ENCODE measurements around the gene PDE7B. TPM values are rescaled to one million over a fixed set of nuclear protein-coding genes. Genes with fewer than 3 reads are reported as not detected.

PDE7B gene
- total and polyA plus RNA-seq, 4 donors: 0.75 to 5.2 (median 1.3) TPM

- TF ChIP-seq REST (IDR thresholded peaks at IDR 0.05) (no peak), HNF4G (IDR thresholded peaks at IDR 0.05) (no peak), NR2F2 (IDR thresholded peaks at IDR 0.05) (no peak), EGR1 (IDR thresholded peaks at IDR 0.05; ENCODE audit: low read depth in 2 of 2) (no peak)
These were observed 58.4 kb downstream of the PDE7B start (continued) for GRCh38 chr6:135909737-135910387.

GRCh38 chr6:135910790-135911618 lies 59.5 kb downstream of the PDE7B start:
- no peak for TF ChIP-seq HNF4G (IDR thresholded peaks at IDR 0.05)
- Histone ChIP-seq H3K27me3 (ENCODE audit: control insufficient read depth in 4 of 4, insufficient read depth in 4 of 4, low read length in 3 of 4) (no peaks in the 10 kb centered on the region), H3K4me1 (ENCODE audit: control insufficient read depth in 4 of 4, insufficient read depth in 4 of 4, low read length in 3 of 4) (peaks cover 0 to 3% (median 0%) of the 10 kb centered on the region in 4 donors), H3K27ac (ENCODE audit: low read depth in 1 of 2, low read length in 2 of 2) (no peak overlapping the region), H3K36me3 (ENCODE audit: control insufficient read depth in 4 of 4, insufficient read depth in 3 of 4, low read depth in 1 of 4, low read length in 3 of 4) (no peaks in the 10 kb centered on the region), H3K4me3 (ENCODE audit: low read depth in 1 of 3, low read length in 3 of 3) (no peak overlapping the region), H3K9ac (ENCODE audit: low read depth in 1 of 2, low read length in 2 of 2) (no peak overlapping the region), H3K9me3 (ENCODE audit: control insufficient read depth in 4 of 4, low read length in 3 of 4) (no peaks in the 10 kb centered on the region)
- no peak for DNase-seq (ENCODE audit: low spot score)
- WGBS: 75% methylated on average over 2 of the region's 2 CpGs

- no peak overlapping the region for H3K4me3 ChIP-seq (ENCODE audit: low read depth in 1 of 3, low read length in 3 of 3)
- H3K9ac ChIP-seq (ENCODE audit: low read depth in 1 of 2, low read length in 2 of 2): no peak overlapping the region
- peaks cover 0 to 3% (median 0%) of the 10 kb centered on the region in 4 donors for H3K4me1 ChIP-seq (ENCODE audit: control insufficient read depth in 4 of 4, insufficient read depth in 4 of 4, low read length in 3 of 4)
- H3K9me3 ChIP-seq (ENCODE audit: control insufficient read depth in 4 of 4, low read length in 3 of 4): no peaks in the 10 kb centered on the region
- no peaks in the 10 kb centered on the region for H3K27me3 ChIP-seq (ENCODE audit: control insufficient read depth in 4 of 4, insufficient read depth in 4 of 4, low read length in 3 of 4)
- no peak for DNase-seq (ENCODE audit: low spot score)
- no peak overlapping the region for H3K27ac ChIP-seq (ENCODE audit: low read depth in 1 of 2, low read length in 2 of 2)
- 88% methylated on average over 2 of the region's 2 CpGs for WGBS
- no peaks in the 10 kb centered on the region for H3K36me3 ChIP-seq (ENCODE audit: control insufficient read depth in 4 of 4, insufficient read depth in 3 of 4, low read depth in 1 of 4, low read length in 3 of 4)
- TF ChIP-seq EGR1 (IDR thresholded peaks at IDR 0.05; ENCODE audit: low read depth in 2 of 2) (no peak), FOXA1 (IDR thresholded peaks at IDR 0.05) (no peak), TAF1 (conservative IDR thresholded peaks at IDR 0.05) (no peak), HNF4A (conservative IDR thresholded peaks at IDR 0.05) (no peak), NR2F2 (IDR thresholded peaks at IDR 0.05) (no peak), JUND (IDR thresholded peaks at IDR 0.05) (no peak), SP1 (IDR thresholded peaks at IDR 0.05) (no peak), HNF4G (IDR thresholded peaks at IDR 0.05) (no peak), CTCF (IDR thresholded peaks at IDR 0.05; ENCODE audit: low read depth, low read length, missing input control) (no peak), RXRA (IDR thresholded peaks at IDR 0.05) (no peak), GABPA (IDR thresholded peaks at IDR 0.05 in 1 of 2, conservative IDR thresholded peaks at IDR 0.05 in 1 of 2) (no peak), REST (IDR thresholded peaks at IDR 0.05) (no peak), YY1 (IDR thresholded peaks at IDR 0.05) (no peak), FOXA2 (IDR thresholded peaks at IDR 0.05) (no peak), RAD21 (IDR thresholded peaks at IDR 0.05) (no peak)
- TF ChIP-seq, protein P1, sequence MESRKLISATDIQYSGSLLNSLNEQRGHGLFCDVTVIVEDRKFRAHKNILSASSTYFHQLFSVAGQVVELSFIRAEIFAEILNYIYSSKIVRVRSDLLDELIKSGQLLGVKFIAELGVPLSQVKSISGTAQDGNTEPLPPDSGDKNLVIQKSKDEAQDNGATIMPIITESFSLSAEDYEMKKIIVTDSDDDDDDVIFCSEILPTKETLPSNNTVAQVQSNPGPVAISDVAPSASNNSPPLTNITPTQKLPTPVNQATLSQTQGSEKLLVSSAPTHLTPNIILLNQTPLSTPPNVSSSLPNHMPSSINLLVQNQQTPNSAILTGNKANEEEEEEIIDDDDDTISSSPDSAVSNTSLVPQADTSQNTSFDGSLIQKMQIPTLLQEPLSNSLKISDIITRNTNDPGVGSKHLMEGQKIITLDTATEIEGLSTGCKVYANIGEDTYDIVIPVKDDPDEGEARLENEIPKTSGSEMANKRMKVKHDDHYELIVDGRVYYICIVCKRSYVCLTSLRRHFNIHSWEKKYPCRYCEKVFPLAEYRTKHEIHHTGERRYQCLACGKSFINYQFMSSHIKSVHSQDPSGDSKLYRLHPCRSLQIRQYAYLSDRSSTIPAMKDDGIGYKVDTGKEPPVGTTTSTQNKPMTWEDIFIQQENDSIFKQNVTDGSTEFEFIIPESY (IDR thresholded peaks at IDR 0.05): no peak
- TF ChIP-seq, protein P2, sequence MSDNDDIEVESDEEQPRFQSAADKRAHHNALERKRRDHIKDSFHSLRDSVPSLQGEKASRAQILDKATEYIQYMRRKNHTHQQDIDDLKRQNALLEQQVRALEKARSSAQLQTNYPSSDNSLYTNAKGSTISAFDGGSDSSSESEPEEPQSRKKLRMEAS (IDR thresholded peaks at IDR 0.05): no peak
These were observed 62.3 kb downstream of the PDE7B start for GRCh38 chr6:135913785-135914184.
